ENCODE measurements around the gene TMCO6. TPM values are rescaled to one million over a fixed set of nuclear protein-coding genes. Genes with fewer than 3 reads are reported as not detected.

TMCO6 gene
- total and polyA plus RNA-seq, 2 of the 4 experiments (the other 2 are of a cell fraction) = 6.6 to 10.6 TPM

- H2BK5ac ChIP-seq (ENCODE audit: low read depth, low read length, poor library complexity, severe bottlenecking) = no peak overlapping the region
- in situ Hi-C loops (cut with MboI; ENCODE audit: low sequenced_read_pairs) (no loop called here), intact Hi-C loops (cut with micrococcal nuclease) (no loop called here), dilution Hi-C loops (cut with HindIII; ENCODE audit: low sequenced_read_pairs, unreplicated experiment) (no loop called here)
- no peaks in the 10 kb centered on the region for H3K9me1 ChIP-seq (ENCODE audit: insufficient read depth, low read length)
- H4K20me1 ChIP-seq (ENCODE audit: insufficient read depth, low read length) = no peaks in the 10 kb centered on the region
- no peaks in the 10 kb centered on the region for H3K9me3 ChIP-seq (ENCODE audit: control insufficient read depth, insufficient read depth, low read length)
- H3K18ac ChIP-seq (ENCODE audit: low read depth, low read length) = no peak overlapping the region
- no peak overlapping the region for H4K5ac ChIP-seq (ENCODE audit: low read depth, low read length)
- CTCF ChIA-PET = interaction anchor here (1.3 kb wide), 1 partner anchor 35 kb away, joined by 3 read pairs; no protein-coding TSS in a partner anchor
- BruUV-seq (replicated peaks) = no TSS peak
- H3K9ac ChIP-seq (ENCODE audit: low read depth, low read length) = no peak overlapping the region
- no peak overlapping the region for H2AK5ac ChIP-seq (ENCODE audit: low read depth, low read length)
- H3K27me3 ChIP-seq (ENCODE audit: control insufficient read depth, insufficient read depth, low read length) = peaks cover 2% of the 10 kb centered on the region
- ATAC-seq (ENCODE audit: low read depth) (no peak), DNase-seq (no peak)
- no peak overlapping the region for H2AFZ ChIP-seq (replicated peaks; ENCODE audit: low read length, poor library complexity)
- no peak overlapping the region for H3K56ac ChIP-seq (ENCODE audit: extremely low read depth, insufficient read depth, low read length)
- H2AK9ac ChIP-seq (replicated peaks; ENCODE audit: low read depth, low read length, poor library complexity) = no peak overlapping the region
- H3K4me3 ChIP-seq (ENCODE audit: insufficient read depth, low read depth, low read length) = no peak overlapping the region
- no peak overlapping the region for H3K27ac ChIP-seq (ENCODE audit: insufficient read depth, low read length)
- H3K23ac ChIP-seq (ENCODE audit: low read depth, low read length) = no peak overlapping the region
- H2BK20ac ChIP-seq (ENCODE audit: low read depth, low read length) = no peak overlapping the region
- H4K8ac ChIP-seq (ENCODE audit: low read depth in 2 of 2, low read length in 2 of 2) = no peak overlapping the region
- no peak overlapping the region for H3K4ac ChIP-seq (ENCODE audit: low read depth, low read length)
- peaks cover 2% of the 10 kb centered on the region for H3K4me1 ChIP-seq (ENCODE audit: control insufficient read depth, insufficient read depth, low read length)
- no peak overlapping the region for H2BK15ac ChIP-seq (ENCODE audit: low read depth, low read length)
- no peaks in the 10 kb centered on the region for H3K36me3 ChIP-seq (ENCODE audit: control insufficient read depth, insufficient read depth, low read length)
- H2BK120ac ChIP-seq (ENCODE audit: low read depth, low read length) = no peak overlapping the region
- TF ChIP-seq POLR2A (IDR thresholded peaks at IDR 0.05; ENCODE audit: low read depth, low read length) = no peak
- no peak for TF ChIP-seq NFE2L2 (IDR thresholded peaks at IDR 0.05; ENCODE audit: low read depth, low read length)
- no peak for TF ChIP-seq MXI1 (IDR thresholded peaks at IDR 0.05; ENCODE audit: borderline replicate concordance, low read depth, low read length)
- H3K14ac ChIP-seq (replicated peaks; ENCODE audit: low read depth, low read length) = no peak overlapping the region
- H3K4me2 ChIP-seq (ENCODE audit: low read depth, low read length) = no peak overlapping the region
- no peaks in the 10 kb centered on the region for H3K79me1 ChIP-seq (ENCODE audit: low read depth in 1 of 2, low read length in 2 of 2)
- POLR2A ChIA-PET (ENCODE audit: unreplicated experiment) = no interaction called here
- no peak overlapping the region for H4K91ac ChIP-seq (ENCODE audit: insufficient read depth, low read depth, low read length)
These were observed 39.2 kb upstream of the TMCO6 start for GRCh38 chr5:140600096-140600495.

Data from IMR-90 (cell line).